Subcutaneous abdominal adipose tissue (tissue), 5 donors: ENCODE results near the gene ZNF682.
"Not testable (repeated sequence)": the region's sequence is repeated elsewhere in the genome, so short reads cannot be mapped to it uniquely, and the experiment has no call there.

Source experiments
- H3K27ac ChIP-seq: one replicate; pipeline ENCODE4 v1.7.0; 2013; ENCODE audit warnings: low read depth, mild to moderate bottlenecking, inconsistent platforms, low read length, moderate library complexity
- H3K27me3 ChIP-seq, 5 donors: one replicate each; pipeline ENCODE4 v1.7.0; 2013; ENCODE audit warnings: low read length in 5 of 5, inconsistent platforms in 1 of 5; ENCODE audit not compliant: control insufficient read depth in 5 of 5, insufficient read depth in 4 of 5
- H3K36me3 ChIP-seq, 5 donors: one replicate each; pipeline ENCODE4 v1.7.0; 2013; ENCODE audit warnings: low read length in 5 of 5; ENCODE audit not compliant: control insufficient read depth in 5 of 5, insufficient read depth in 5 of 5
- H3K4me1 ChIP-seq, 5 donors: one replicate each; pipeline ENCODE4 v1.7.0; 2013; ENCODE audit warnings: low read length in 5 of 5, mild to moderate bottlenecking in 3 of 5, moderate library complexity in 1 of 5; ENCODE audit not compliant: control insufficient read depth in 5 of 5, insufficient read depth in 5 of 5
- H3K4me3 ChIP-seq, 5 donors: one replicate each; pipeline ENCODE4 v1.7.0; 2013; ENCODE audit warnings: low read length in 5 of 5, low read depth in 1 of 5
- H3K9ac ChIP-seq, 5 donors: one replicate each; pipeline ENCODE4 v1.7.0; 2013; ENCODE audit warnings: low read length in 5 of 5, mild to moderate bottlenecking in 4 of 5, moderate library complexity in 3 of 5
- H3K9me3 ChIP-seq, 5 donors: one replicate each; pipeline ENCODE4 v1.7.0; 2013; ENCODE audit warnings: low read length in 5 of 5; ENCODE audit not compliant: control insufficient read depth in 5 of 5
- donor health status: healthy.
- donor health status: healthy.
- donor health status: healthy.
- donor health status: healthy.
- donor health status: healthy.

ZNF682 gene

DNA sequence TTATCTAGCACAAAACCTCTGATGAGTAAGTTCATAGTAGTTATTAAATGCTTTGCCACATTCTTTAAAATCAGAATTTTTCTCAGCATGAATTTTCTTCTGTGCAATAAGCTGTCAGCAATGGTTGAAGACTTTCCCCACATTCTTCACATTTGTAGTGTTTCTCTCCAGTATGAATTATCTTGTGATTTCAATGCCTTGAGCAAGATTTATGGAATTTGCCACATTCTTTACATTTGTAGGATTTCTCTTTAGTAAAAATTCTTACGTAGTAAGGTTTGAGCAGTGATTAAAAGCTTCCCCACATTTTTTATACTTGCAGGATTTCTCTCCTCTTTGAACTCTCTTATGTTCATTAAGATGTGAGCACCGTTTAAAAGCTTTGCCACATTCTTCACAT lies 33.6 kb downstream of the ZNF682 start:
- Histone ChIP-seq H3K9ac (no peak overlapping the region), H3K27ac (no peak overlapping the region), H3K36me3 (peaks cover 13 to 30% (median 27%) of the 10 kb centered on the region in 5 donors), H3K4me1 (no peaks in the 10 kb centered on the region), H3K4me3 (peak overlapping the region in 3 of 5 donors; percentile 11 to 42 (median 38)), H3K9me3 (peaks cover 6 to 72% (median 40%) of the 10 kb centered on the region in 5 donors), H3K27me3 (no peaks in the 10 kb centered on the region)

DNA sequence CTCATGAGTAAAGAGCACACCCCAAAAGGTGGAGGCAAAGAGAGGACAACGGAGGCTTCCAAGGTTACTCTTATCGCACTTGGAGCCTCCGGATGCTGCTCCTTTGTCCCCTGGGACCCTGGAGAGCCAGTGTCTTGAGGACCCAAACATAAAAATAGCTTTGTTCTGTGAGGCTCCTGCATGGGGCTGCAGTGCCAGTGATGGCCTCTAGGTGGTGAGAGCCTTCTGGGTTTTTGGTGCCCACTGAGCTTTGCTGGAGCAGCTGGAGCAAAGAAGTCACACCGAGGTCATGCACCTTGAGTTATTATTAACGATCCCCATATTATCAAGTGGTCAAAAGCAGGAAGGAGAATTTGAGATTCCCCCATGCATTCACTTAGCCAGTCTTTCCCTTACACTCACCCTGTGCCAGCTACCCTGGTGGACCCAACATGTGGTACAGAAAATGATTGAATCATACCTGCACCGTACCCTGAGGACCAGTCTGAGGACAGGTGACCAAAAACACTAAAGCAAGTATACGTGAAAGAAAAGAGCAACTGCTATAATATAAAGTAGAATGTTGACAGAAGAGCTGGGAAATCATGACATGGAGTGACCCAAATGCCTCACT lies 41.5 kb downstream of the ZNF682 start:
- Histone ChIP-seq H3K27ac (no peak overlapping the region), H3K9ac (no peak overlapping the region), H3K36me3 (no peaks in the 10 kb centered on the region), H3K27me3 (no peaks in the 10 kb centered on the region), H3K4me1 (no peaks in the 10 kb centered on the region), H3K9me3 (peaks cover 0 to 30% (median 3%) of the 10 kb centered on the region in 5 donors), H3K4me3 (no peak overlapping the region)

DNA sequence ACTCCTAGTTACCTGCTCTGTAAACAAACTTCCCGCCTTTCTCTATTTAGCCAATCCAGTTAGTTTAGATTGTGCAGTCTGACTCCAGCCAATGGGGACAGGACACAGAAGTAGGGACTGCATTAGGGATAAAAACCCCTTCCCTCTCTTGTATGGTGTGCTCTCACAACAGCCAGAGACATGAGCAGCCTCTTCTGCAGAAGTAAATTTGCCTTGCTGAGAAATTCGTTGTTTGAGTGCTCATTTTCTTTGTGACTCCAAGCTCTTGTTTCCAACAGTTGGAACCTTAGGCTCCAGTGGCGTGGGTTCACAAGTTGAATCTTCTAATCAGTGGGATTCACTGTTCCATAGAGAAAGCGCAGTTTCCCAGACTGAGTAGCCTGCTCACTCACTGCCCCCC lies 72.4 kb downstream of the ZNF682 start:
- Histone ChIP-seq H3K27ac (no peak overlapping the region), H3K36me3 (no peaks in the 10 kb centered on the region), H3K27me3 (no peaks in the 10 kb centered on the region), H3K9ac (no peak overlapping the region), H3K4me3 (no peak overlapping the region), H3K4me1 (no peaks in the 10 kb centered on the region), H3K9me3 (peaks cover 0 to 26% (median 18%) of the 10 kb centered on the region in 5 donors)

DNA sequence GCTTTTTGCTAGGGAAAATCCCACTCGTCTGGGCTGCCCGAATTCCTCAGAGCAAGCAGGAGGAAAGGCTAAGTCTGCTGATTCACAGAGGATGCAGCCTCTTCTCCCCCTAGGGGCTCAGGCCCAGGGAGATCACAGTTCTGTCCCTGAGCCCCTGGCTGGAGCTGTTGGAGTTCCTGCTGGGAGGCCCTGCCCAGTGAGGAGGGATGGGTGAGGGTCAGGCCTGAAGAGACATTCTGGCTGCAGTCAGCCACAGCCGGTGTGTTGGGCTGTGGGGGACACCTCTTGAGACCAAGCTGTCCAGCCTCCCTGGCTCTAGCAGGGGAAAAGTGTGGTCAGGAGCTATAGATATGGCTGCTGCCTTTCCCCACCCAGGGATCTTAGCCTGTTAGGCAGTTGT lies 73.2 kb downstream of the ZNF682 start:
- H3K27ac ChIP-seq, H3K4me3 ChIP-seq, H3K27me3 ChIP-seq, H3K4me1 ChIP-seq, H3K36me3 ChIP-seq, H3K9ac ChIP-seq: not testable (repeated sequence)
- peaks cover 0 to 24% (median 18%) of the 10 kb centered on the region in 5 donors for H3K9me3 ChIP-seq

DNA sequence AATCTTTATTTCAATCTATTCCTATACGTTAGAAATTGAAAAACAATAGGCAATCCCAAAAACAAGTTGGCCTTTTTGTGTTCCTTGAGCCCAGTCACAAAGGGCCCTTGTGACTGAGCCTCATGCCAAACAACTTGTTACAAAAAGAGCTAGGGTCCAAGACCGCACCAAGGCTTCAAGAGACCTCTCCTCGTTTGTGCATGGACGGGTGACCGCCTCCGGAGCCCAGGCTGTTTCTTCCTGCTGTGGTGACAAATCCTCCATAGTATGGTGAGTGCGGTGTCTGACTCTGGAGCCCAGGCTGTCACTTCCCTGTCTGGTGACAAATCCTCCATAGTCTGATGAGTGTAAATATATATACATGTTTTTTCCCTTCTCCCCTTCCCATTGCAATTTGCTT lies 74.9 kb downstream of the ZNF682 start:
- H3K4me3 ChIP-seq, result no peak overlapping the region
- no peak overlapping the region for H3K27ac ChIP-seq
- peaks cover 0 to 24% (median 18%) of the 10 kb centered on the region in 5 donors for H3K9me3 ChIP-seq
- no peak overlapping the region for H3K9ac ChIP-seq
- H3K27me3 ChIP-seq, result no peaks in the 10 kb centered on the region
- no peaks in the 10 kb centered on the region for H3K4me1 ChIP-seq
- no peaks in the 10 kb centered on the region for H3K36me3 ChIP-seq

DNA sequence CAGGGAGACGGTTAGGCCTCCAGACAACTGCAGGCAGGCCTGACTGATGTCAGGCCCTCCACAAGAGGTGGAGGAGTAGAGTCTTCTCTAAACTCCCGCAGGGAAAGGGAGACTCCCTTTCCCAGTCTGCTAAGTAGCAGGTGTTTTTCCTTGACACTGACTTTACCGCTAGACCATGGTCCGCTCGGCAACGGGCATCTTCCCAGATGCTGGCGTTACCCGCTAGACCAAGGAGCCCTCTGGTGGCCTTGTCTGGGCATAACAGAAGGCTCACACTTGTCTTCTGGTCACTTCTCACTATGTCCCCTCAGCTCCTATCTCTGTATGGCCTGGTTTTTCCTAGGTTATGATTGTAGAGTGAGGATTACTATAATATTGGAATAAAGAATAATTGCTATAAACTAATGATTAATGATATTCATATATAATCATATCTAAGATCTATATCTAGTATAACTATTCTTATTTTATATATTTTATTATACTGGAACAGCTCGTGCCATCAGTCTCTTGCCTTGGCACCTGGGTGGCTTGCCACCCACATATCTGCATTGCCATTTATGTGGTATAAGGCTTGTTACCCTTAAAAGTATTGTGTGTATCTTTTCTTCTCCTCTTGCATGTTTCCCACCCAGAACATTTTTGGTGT lies 80.0 kb downstream of the ZNF682 start:
- not testable (repeated sequence) for H3K4me1 ChIP-seq, H3K36me3 ChIP-seq, H3K9me3 ChIP-seq, H3K9ac ChIP-seq, H3K27me3 ChIP-seq, H3K27ac ChIP-seq
- H3K4me3 ChIP-seq, result peak overlapping the region in 1 of 5 donors; percentile 24

DNA sequence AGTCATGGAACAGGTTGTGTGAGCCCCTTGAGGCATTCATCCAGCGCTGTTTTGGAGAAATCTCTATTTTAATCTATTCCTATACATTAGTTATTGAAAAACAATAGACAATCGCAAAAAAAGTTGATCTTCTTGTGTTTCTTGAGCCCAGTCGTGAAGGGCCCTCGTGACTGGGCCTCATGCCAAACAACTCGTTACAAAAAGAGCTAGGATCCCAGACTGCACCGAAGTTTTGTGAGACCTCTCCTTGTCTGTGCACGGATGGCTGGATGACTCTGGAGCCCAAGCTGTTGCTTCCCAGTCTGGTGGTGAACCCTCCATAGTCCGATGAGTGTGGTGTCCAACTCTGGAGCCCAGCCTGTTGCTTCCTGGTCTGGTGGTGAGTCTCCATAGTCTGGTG lies 81.5 kb downstream of the ZNF682 start:
- H3K4me3 ChIP-seq, H3K36me3 ChIP-seq, H3K9me3 ChIP-seq, H3K9ac ChIP-seq, H3K27me3 ChIP-seq, H3K4me1 ChIP-seq, H3K27ac ChIP-seq: not testable (repeated sequence)

DNA sequence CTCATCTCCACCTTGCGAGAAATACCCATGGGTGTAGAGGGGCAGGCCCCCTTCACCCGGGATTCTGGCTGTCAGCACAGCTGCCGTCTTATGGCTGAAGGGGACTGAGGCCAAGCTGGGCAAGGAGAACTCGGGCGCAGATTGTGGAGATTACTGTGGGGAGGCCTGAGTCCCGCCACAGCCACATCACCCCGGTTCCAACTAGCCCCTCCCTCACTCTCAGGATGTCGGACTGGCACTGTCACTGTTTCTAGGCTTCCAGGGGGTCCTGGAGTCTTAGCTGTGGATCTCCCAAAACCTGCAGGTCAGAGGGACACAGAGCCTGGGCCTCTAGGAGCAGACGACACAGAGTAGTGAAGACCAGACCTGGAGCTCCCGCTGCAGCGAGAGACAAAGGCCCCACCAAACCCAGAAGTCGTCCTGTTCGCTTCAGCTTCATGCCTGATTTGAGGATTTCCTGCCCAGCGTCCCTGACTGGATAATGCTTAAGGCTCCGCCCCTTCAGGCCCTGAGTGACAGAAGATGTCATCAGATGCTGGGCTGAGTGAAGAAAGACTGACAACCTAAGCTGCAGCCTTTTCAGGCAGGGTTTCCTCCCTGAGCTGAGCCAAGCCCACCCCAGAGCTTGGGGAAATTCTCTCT lies 82.8 kb downstream of the ZNF682 start:
- Histone ChIP-seq H3K9me3 (no peaks in the 10 kb centered on the region), H3K27me3 (no peaks in the 10 kb centered on the region), H3K36me3 (no peaks in the 10 kb centered on the region), H3K27ac (no peak overlapping the region), H3K9ac (no peak overlapping the region), H3K4me1 (no peaks in the 10 kb centered on the region), H3K4me3 (no peak overlapping the region)

DNA sequence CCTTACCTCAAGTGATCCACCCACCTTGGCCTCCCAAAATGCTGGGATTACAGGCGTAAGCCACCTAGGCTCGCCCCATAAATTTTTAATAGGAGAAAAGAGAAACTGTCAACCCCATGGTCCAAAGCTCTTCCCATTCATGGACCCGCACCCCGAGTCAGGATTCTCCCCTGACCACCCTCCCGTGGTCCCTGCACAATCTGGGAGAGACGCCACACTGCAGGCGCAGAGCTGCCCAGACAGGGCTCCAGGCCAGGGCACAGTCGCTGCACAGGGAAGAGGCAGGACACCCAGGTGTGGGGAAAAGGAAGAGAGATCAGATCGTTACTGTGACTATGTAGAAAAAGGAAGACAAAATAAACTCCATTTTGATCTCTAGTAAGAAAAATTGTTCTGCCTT lies 84.1 kb downstream of the ZNF682 start:
- Histone ChIP-seq H3K36me3 (no peaks in the 10 kb centered on the region), H3K27me3 (no peaks in the 10 kb centered on the region), H3K9ac (no peak overlapping the region), H3K4me1 (no peaks in the 10 kb centered on the region), H3K27ac (no peak overlapping the region), H3K4me3 (no peak overlapping the region), H3K9me3 (peaks cover 0 to 4% (median 0%) of the 10 kb centered on the region in 5 donors)
